Astrocyte of the cerebellum (primary cell): ENCODE data around the gene USP7.

ENCODE experiments used
- DNase-seq: peaks from one replicate; pipeline ENCODE4 v3.0.0-alpha.2; 2011; ENCODE audit warnings: low read depth
- H3K4me3 ChIP-seq: 2 replicates; pipeline ENCODE4 v1.5.1; 2011; ENCODE audit warnings: mild to moderate bottlenecking, low read depth, low read length, moderate library complexity
- CTCF ChIP-seq: IDR thresholded peaks from 2 replicates; pipeline ENCODE4 v1.5.1; 2012; ENCODE audit warnings: low read length, low read depth, moderate library complexity, mild to moderate bottlenecking; ENCODE audit errors: missing control alignments
- in situ Hi-C: cut with HindIII; loops from 2 replicates; pipeline ENCODE4 v1.10.0; 2017; ENCODE audit warnings: low sequenced_read_pairs

The USP7 gene

GRCh38 chr16:8889893-8890548 lies 73.7 kb downstream of the USP7 start:
- DNase-seq, result no peak
- in situ Hi-C loops, result no loop called here
- TF ChIP-seq CTCF, result no peak
- no peak overlapping the region for H3K4me3 ChIP-seq

- DNase-seq, result no peak
- TF ChIP-seq CTCF, result no peak
- in situ Hi-C loops, result no loop called here
Observed at GRCh38 chr16:8888951-8889892, 74.5 kb downstream of the USP7 start.

GRCh38 chr16:8887952-8888560 lies 75.7 kb downstream of the USP7 start:
- no peak overlapping the region for H3K4me3 ChIP-seq
- no peak for TF ChIP-seq CTCF
- in situ Hi-C loops, result no loop called here
- DNase-seq, result no peak

More at GRCh38 chr16:8888951-8889892, 74.5 kb downstream of the USP7 start:
- no peak overlapping the region for H3K4me3 ChIP-seq

- in situ Hi-C loops, result no loop called here
- DNase-seq, result no peak
- TF ChIP-seq CTCF, result no peak
- no peak overlapping the region for H3K4me3 ChIP-seq
Observed at GRCh38 chr16:8887431-8887765, 76.3 kb downstream of the USP7 start.

- TF ChIP-seq CTCF, result no peak
- in situ Hi-C loops, result no loop called here
- no peak for DNase-seq
- no peak overlapping the region for H3K4me3 ChIP-seq
Observed at GRCh38 chr16:8886593-8887430, 76.9 kb downstream of the USP7 start.
